HepG2 (cell line): Measurements from ENCODE around the gene FKBP10. TPM values are rescaled to one million over a fixed set of nuclear protein-coding genes. Genes with fewer than 3 reads are reported as not detected.
A peak's percentile ranks its signal among the peaks of the same experiment; 100 is the strongest.

Experiments
- HOXA7 ChIP-seq: sonication (generic); formaldehyde crosslinking; IDR thresholded peaks from 2 replicates; pipeline ENCODE4 v1.8.1; 2022; ENCODE audit warnings: mild to moderate bottlenecking, missing genetic modification reagents, moderate library complexity
- KAT7 ChIP-seq: IDR thresholded peaks from 2 replicates; pipeline ENCODE4 v1.6.1; 2018; ENCODE audit warnings: borderline replicate concordance, missing compliant biosample characterization
- KLF11 ChIP-seq: IDR thresholded peaks from 2 replicates; pipeline ENCODE4 v1.6.1; 2016; ENCODE audit warnings: missing compliant biosample characterization
- NFKB2 ChIP-seq: sonication (generic); formaldehyde crosslinking; IDR thresholded peaks from 2 replicates; pipeline ENCODE4 v1.4.0; 2020; ENCODE audit warnings: missing genetic modification reagents, borderline replicate concordance
- PAWR ChIP-seq: sonication (generic); formaldehyde crosslinking; IDR thresholded peaks from 2 replicates; pipeline ENCODE4 v1.4.0; 2020; ENCODE audit warnings: missing genetic modification reagents, mild to moderate bottlenecking, borderline replicate concordance
- RARA ChIP-seq: IDR thresholded peaks from 2 replicates; pipeline ENCODE4 v1.6.1; 2016; ENCODE audit warnings: missing genetic modification reagents, missing compliant biosample characterization
- TAF1 ChIP-seq: sonication (generic); formaldehyde crosslinking; IDR thresholded peaks from 2 replicates; pipeline ENCODE4 v1.4.0; 2020; ENCODE audit warnings: missing genetic modification reagents
- TBX2 ChIP-seq: sonication (generic); formaldehyde crosslinking; IDR thresholded peaks from 2 replicates; pipeline ENCODE4 v1.5.0; 2020; ENCODE audit warnings: missing genetic modification reagents, mild to moderate bottlenecking, borderline replicate concordance
- TBX3 ChIP-seq: fragments of 450-650 bp; IDR thresholded peaks from 2 replicates; pipeline ENCODE4 v1.6.1; 2017; ENCODE audit warnings: antibody characterized with exemption, mild to moderate bottlenecking, inconsistent platforms, borderline replicate concordance
- TEAD3 ChIP-seq: optimal IDR thresholded peaks from 2 replicates; pipeline ENCODE3; 2016; ENCODE audit warnings: borderline replicate concordance
- ZC3H4 ChIP-seq: sonication (generic); formaldehyde crosslinking; IDR thresholded peaks from 2 replicates; pipeline ENCODE4 v1.4.0; 2020; ENCODE audit warnings: missing genetic modification reagents, borderline replicate concordance
- ZNF138 ChIP-seq: sonication (generic); formaldehyde crosslinking; IDR thresholded peaks from 2 replicates; pipeline ENCODE4 v1.5.0; 2020; ENCODE audit warnings: mild to moderate bottlenecking, low read depth, missing genetic modification reagents
- ZNF343 ChIP-seq: sonication (generic); formaldehyde crosslinking; IDR thresholded peaks from 2 replicates; pipeline ENCODE4 v1.4.0; 2020; ENCODE audit warnings: mild to moderate bottlenecking, missing genetic modification reagents
- ZNF350 ChIP-seq: sonication (generic); formaldehyde crosslinking; IDR thresholded peaks from 2 replicates; pipeline ENCODE4 v1.4.0; 2020; ENCODE audit warnings: mild to moderate bottlenecking, low read depth, missing genetic modification reagents, borderline replicate concordance
- ZNF589 ChIP-seq: sonication (generic); formaldehyde crosslinking; conservative IDR thresholded peaks from 2 replicates; pipeline ENCODE4 v1.8.0; 2022; ENCODE audit warnings: mild to moderate bottlenecking, moderate library complexity, missing genetic modification reagents
- polyA plus RNA-seq, 8 experiments: library from polyadenylated mRNA; depleted of rRNA in 3 of 8; stranded (reverse) in 7 of 8; unstranded in 1 of 8; fragments of >200 nt; fragmentation: Illumina TruSeq in 4 of 8; extraction: Trizol in 4 of 8; gene quantifications; 2 replicates each; pipeline versions ENCODE4 v1.2.1 to v1.2.3, GENCODE V29; 2011 to 2016; ENCODE audit warnings: low read depth in 4 of 8, missing spikeins in 1 of 8, mixed read lengths in 1 of 8; ENCODE audit not compliant: insufficient read depth in 1 of 8
- total RNA-seq, 5 experiments: library from RNA; depleted of rRNA; stranded (reverse); fragments of >200 nt; fragmentation: Illumina TruSeq; extraction: Trizol; gene quantifications; 2 replicates each; pipeline ENCODE4 v1.2.3, GENCODE V29; 2016; ENCODE audit warnings: low read depth in 1 of 5
- TF ChIP-seq, protein P1 (sequence below): sonication (generic); formaldehyde crosslinking; IDR thresholded peaks from 2 replicates; pipeline ENCODE4 v1.9.0; 2021; ENCODE audit warnings: missing genetic modification reagents, borderline replicate concordance
- TF ChIP-seq, protein P2 (sequence below): sonication (generic); formaldehyde crosslinking; IDR thresholded peaks from 2 replicates; pipeline ENCODE4 v1.9.0; 2022; ENCODE audit warnings: low read depth, missing genetic modification reagents
- TF ChIP-seq, protein P3 (sequence below): sonication (generic); formaldehyde crosslinking; IDR thresholded peaks from 2 replicates; pipeline ENCODE4 v1.5.0; 2020; ENCODE audit warnings: mild to moderate bottlenecking, missing genetic modification reagents, moderate library complexity
- TF ChIP-seq, protein P4 (sequence below), 2 experiments: sonication (generic) in 1 of 2; formaldehyde crosslinking in 1 of 2; IDR thresholded peaks; 2 replicates each; pipeline versions ENCODE4 v1.4.0 to v1.6.1; 2018 to 2020; ENCODE audit warnings: missing genetic modification reagents in 2 of 2, borderline replicate concordance in 1 of 2, low read depth in 1 of 2, mild to moderate bottlenecking in 1 of 2, missing biosample characterization in 1 of 2
- TF ChIP-seq, protein P5 (sequence below): sonication (generic); formaldehyde crosslinking; IDR thresholded peaks from 2 replicates; pipeline ENCODE4 v1.4.0; 2020; ENCODE audit warnings: missing genetic modification reagents

FKBP10 gene
- total and polyA plus RNA-seq, 2 of the 13 experiments (the other 11 are each of a cell fraction or from before 2014, with no cell fraction given) = 149 to 573 TPM

DNA sequence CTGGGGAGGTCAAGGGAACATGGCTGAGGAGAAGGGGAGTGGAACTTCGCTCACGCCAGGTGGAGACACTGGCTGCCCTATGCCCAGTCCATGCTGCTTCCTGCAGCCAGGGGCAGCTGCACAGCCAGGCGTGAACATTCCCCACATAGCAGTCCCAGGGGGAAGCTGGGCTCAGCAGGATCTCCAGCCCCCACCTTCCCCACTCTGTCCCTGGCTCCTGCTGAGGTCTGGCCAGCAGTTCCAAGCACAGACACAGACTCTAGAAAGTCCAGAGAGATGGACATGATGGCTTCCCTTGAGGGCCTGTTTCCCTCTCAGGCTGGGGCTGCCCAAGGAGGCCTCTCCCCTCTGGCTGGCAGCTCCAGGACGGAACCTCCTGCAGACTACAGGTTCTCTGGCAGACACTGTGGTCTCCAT is 35.6 kb upstream of the FKBP10 start (continued):
- TF ChIP-seq, protein P1, sequence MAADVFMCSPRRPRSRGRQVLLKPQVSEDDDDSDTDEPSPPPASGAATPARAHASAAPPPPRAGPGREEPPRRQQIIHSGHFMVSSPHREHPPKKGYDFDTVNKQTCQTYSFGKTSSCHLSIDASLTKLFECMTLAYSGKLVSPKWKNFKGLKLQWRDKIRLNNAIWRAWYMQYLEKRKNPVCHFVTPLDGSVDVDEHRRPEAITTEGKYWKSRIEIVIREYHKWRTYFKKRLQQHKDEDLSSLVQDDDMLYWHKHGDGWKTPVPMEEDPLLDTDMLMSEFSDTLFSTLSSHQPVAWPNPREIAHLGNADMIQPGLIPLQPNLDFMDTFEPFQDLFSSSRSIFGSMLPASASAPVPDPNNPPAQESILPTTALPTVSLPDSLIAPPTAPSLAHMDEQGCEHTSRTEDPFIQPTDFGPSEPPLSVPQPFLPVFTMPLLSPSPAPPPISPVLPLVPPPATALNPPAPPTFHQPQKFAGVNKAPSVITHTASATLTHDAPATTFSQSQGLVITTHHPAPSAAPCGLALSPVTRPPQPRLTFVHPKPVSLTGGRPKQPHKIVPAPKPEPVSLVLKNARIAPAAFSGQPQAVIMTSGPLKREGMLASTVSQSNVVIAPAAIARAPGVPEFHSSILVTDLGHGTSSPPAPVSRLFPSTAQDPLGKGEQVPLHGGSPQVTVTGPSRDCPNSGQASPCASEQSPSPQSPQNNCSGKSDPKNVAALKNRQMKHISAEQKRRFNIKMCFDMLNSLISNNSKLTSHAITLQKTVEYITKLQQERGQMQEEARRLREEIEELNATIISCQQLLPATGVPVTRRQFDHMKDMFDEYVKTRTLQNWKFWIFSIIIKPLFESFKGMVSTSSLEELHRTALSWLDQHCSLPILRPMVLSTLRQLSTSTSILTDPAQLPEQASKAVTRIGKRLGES = no peak
- TF ChIP-seq, protein P2, sequence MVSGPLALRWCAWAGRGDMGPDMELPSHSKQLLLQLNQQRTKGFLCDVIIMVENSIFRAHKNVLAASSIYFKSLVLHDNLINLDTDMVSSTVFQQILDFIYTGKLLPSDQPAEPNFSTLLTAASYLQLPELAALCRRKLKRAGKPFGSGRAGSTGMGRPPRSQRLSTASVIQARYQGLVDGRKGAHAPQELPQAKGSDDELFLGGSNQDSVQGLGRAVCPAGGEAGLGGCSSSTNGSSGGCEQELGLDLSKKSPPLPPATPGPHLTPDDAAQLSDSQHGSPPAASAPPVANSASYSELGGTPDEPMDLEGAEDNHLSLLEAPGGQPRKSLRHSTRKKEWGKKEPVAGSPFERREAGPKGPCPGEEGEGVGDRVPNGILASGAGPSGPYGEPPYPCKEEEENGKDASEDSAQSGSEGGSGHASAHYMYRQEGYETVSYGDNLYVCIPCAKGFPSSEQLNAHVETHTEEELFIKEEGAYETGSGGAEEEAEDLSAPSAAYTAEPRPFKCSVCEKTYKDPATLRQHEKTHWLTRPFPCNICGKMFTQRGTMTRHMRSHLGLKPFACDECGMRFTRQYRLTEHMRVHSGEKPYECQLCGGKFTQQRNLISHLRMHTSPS = peak; percentile 86
- TF ChIP-seq ZNF589 (CRISPR knock-in tag) (no peak), TBX3 (peak; percentile 36; the same call in 1 of the 2 replicates), TEAD3 (peak; percentile 94), PAWR (CRISPR knock-in tag) (no peak), ZNF138 (CRISPR knock-in tag) (no peak), ZC3H4 (no peak), TBX2 (CRISPR knock-in tag) (peak; percentile 57), TAF1 (CRISPR knock-in tag) (peak; percentile 51; the same call in 1 of the 2 replicates), KAT7 (CRISPR knock-in tag) (no peak), ZNF350 (peak; percentile 16; the same call in 1 of the 2 replicates), RARA (CRISPR knock-in tag) (0 out of 2 replicates have a peak, but pooled peaks have one; percentile 28), KLF11 (no peak), ZNF343 (CRISPR knock-in tag) (no peak), HOXA7 (CRISPR knock-in tag) (no peak), NFKB2 (CRISPR knock-in tag) (no peak)
- TF ChIP-seq, protein P3, sequence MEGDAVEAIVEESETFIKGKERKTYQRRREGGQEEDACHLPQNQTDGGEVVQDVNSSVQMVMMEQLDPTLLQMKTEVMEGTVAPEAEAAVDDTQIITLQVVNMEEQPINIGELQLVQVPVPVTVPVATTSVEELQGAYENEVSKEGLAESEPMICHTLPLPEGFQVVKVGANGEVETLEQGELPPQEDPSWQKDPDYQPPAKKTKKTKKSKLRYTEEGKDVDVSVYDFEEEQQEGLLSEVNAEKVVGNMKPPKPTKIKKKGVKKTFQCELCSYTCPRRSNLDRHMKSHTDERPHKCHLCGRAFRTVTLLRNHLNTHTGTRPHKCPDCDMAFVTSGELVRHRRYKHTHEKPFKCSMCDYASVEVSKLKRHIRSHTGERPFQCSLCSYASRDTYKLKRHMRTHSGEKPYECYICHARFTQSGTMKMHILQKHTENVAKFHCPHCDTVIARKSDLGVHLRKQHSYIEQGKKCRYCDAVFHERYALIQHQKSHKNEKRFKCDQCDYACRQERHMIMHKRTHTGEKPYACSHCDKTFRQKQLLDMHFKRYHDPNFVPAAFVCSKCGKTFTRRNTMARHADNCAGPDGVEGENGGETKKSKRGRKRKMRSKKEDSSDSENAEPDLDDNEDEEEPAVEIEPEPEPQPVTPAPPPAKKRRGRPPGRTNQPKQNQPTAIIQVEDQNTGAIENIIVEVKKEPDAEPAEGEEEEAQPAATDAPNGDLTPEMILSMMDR (CRISPR knock-in tag) = peak; percentile 67
- TF ChIP-seq, protein P4, sequence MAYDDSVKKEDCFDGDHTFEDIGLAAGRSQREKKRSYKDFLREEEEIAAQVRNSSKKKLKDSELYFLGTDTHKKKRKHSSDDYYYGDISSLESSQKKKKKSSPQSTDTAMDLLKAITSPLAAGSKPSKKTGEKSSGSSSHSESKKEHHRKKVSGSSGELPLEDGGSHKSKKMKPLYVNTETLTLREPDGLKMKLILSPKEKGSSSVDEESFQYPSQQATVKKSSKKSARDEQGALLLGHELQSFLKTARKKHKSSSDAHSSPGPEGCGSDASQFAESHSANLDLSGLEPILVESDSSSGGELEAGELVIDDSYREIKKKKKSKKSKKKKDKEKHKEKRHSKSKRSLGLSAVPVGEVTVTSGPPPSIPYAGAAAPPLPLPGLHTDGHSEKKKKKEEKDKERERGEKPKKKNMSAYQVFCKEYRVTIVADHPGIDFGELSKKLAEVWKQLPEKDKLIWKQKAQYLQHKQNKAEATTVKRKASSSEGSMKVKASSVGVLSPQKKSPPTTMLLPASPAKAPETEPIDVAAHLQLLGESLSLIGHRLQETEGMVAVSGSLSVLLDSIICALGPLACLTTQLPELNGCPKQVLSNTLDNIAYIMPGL (CRISPR knock-in tag; IDR thresholded peaks at IDR 0.05; ENCODE audit: borderline replicate concordance in 1 of 2, low read depth in 1 of 2) = peak in 1 of 2 experiments; percentile 39; a peak in 3 of 4 replicates
- TF ChIP-seq, protein P5, sequence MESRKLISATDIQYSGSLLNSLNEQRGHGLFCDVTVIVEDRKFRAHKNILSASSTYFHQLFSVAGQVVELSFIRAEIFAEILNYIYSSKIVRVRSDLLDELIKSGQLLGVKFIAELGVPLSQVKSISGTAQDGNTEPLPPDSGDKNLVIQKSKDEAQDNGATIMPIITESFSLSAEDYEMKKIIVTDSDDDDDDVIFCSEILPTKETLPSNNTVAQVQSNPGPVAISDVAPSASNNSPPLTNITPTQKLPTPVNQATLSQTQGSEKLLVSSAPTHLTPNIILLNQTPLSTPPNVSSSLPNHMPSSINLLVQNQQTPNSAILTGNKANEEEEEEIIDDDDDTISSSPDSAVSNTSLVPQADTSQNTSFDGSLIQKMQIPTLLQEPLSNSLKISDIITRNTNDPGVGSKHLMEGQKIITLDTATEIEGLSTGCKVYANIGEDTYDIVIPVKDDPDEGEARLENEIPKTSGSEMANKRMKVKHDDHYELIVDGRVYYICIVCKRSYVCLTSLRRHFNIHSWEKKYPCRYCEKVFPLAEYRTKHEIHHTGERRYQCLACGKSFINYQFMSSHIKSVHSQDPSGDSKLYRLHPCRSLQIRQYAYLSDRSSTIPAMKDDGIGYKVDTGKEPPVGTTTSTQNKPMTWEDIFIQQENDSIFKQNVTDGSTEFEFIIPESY (CRISPR knock-in tag) = peak; percentile 74; the same call in 1 of the 2 replicates
